GM12801 (cell line): ENCODE measurements around the gene NEK4.

ENCODE experiments used
- TF ChIP-seq, protein P1 (sequence below): IDR thresholded peaks from one replicate; pipeline ENCODE4 v1.5.1; 2011; ENCODE audit warnings: control low read depth; ENCODE audit not compliant: insufficient read length; ENCODE audit errors: extremely low read depth

Gene NEK4

DNA sequence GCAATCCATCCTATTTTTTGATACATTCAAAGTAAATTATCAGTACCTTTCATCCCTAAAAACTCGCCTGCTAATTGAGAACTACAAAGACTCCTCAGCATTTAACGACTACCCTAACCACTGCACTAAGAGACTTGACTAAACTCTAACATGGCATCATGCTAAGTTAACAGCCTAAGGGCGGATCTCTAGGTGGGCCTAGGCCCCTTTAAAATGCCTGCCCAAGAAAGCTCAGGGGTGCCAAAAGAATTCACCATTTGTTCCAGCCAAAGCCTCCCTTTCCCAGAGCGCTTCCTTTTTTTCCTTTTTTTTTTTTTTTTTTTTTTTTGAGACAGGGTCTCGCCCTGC lies 568 bp upstream of the NEK4 start:
- TF ChIP-seq, protein P1, sequence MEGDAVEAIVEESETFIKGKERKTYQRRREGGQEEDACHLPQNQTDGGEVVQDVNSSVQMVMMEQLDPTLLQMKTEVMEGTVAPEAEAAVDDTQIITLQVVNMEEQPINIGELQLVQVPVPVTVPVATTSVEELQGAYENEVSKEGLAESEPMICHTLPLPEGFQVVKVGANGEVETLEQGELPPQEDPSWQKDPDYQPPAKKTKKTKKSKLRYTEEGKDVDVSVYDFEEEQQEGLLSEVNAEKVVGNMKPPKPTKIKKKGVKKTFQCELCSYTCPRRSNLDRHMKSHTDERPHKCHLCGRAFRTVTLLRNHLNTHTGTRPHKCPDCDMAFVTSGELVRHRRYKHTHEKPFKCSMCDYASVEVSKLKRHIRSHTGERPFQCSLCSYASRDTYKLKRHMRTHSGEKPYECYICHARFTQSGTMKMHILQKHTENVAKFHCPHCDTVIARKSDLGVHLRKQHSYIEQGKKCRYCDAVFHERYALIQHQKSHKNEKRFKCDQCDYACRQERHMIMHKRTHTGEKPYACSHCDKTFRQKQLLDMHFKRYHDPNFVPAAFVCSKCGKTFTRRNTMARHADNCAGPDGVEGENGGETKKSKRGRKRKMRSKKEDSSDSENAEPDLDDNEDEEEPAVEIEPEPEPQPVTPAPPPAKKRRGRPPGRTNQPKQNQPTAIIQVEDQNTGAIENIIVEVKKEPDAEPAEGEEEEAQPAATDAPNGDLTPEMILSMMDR: no peak

DNA sequence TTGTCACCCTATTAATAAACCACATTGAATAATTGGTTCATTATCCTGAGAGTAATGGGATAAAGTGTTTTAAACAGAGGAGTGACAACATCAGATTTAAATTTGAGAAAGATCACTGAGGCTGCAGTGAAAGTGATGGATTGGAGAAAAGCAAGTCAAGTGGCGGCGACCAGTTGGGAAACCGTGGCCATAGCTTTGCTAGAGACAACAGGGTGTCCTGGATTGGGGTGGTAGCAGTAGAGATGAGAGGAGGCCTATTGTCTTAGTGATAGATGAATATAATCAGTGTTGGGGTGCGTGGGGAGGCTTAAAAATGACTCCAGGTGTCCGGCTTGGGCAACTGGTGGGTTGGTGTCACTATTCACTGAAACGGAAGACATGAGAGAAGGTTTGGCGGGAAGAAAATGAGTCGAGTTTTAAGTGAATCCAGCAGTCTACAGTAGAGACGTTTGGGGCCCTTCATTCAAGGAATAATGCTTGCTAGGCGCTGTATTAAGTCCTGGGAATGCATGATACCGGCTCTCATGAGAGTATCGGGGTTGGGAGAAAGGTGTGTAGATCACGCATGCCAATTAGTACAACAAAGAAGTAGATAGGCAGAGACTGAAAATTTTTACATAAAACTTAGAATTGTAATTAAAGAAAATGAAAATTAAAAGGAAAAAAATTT lies 819 bp downstream of the NEK4 start:
- TF ChIP-seq, protein P1: no peak

DNA sequence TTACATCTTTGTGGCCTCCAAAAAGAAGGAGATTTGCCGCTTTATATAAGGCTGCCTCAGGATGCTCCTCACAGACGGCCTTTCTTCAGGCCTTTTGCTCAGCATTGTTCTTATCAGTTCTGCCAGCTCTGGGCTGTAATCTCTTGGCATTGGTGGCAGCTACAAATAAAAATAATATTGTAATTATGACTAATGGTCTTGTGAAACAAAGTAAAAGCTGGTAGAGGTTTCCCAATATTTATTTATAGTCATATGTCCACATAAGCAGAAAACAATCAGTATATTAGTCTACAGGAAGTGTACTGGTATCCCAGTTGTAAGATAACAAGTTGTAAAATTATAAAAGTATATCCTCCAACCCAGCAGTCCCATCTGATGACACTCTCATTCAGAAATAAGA lies 7.3 kb downstream of the NEK4 start:
- TF ChIP-seq, protein P1: no peak

DNA sequence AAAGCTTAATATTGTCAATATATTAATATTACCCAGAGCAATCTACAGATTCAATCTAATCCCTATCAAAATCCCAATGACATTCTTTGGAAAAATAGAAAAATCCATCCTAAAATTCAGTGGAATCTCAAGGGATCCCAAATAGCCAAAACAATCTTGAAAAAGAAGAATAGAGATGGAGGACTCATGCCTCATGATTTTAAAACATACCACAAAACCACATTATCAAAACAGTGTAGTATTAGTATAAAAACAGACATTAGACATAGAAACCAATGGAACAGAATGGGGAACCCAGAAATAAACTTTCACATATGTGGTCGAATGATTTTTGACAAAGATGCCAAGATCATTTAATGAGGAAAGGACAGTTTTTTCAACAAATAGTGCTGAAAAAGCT lies 14.6 kb downstream of the NEK4 start:
- TF ChIP-seq, protein P1: no peak

DNA sequence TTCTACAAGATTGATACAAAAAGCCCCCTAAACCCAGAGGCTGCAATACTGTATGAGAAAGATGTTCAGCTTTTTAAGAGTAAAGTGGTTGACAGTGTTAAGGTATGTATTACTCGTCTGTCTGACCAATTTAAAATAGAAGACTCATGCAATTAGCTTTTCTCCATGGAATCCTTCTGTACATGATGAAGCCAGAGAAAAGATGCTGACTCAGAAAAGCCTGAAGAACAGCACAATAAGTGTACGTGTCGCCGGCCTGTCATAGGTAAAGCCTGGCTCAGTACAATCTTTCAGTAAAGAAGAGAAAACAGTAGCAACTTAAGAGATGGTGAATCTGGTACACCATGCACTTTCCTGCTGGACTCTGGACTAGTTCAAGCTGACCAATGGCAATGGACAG lies 16.4 kb downstream of the NEK4 start:
- TF ChIP-seq, protein P1: no peak

DNA sequence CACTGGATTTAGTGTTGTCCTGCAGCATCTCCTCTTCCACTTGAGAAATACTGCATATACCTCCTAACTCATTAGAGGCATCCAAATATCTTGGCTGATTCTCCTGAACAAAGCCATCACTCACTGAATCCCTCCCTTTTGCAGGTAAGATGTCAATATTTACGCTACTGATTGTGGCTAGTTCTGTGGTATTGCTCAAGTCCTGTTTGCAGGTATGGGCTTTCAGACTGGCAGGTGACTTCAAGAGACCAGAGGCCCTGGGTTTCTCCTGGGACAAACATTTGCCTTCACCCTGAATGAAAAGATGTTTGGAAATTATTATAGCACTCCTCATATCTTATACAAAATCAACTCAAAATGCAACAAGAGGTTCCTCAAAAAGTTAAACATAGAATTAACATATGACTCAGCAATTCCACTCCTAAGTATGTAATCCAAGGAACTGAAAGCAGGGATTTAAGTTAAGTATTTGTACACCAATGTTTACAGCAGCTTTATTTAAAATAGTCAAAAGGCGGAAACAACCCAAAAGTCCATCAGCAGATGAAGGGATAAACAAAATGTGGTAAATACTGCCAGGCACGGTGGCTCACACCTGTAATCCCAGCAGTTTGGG lies 18.6 kb downstream of the NEK4 start:
- TF ChIP-seq, protein P1: no peak

DNA sequence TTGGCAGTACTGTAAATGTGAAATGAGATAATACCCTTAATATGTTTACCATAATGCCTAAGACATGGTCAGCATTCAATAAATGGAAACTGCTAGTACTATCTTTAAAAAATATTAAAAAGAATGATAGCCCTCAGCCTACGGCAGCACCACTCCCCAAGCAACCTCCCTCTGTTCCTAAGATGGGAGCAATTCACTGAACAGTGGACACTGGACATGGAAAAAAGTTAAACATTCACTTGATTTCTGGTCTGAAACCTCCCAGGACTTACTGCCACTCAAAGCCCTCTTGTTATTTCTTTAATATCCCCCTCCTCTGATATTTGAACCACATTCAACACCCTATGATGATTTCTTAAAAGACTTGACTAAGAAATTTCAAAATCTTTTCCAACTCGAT lies 27.0 kb downstream of the NEK4 start:
- TF ChIP-seq, protein P1: no peak

DNA sequence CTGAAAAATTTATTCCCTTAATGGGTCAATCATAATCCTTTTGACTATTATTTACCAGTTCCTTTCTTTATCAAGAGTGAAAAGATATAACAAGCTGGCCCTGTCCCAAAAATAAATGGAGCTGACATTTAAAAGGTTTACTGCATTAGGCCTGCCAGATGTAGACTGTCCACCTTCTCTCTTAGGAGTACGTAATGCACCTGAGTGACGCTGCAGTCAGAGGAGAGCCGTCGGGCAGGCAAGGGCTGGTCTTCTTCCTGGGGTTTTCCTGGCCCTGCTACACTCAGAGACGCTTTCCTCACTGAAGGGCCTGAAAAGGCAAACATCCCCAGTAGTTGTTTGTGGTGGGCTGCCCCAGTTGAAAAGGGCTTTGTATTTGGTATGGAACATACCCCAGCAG lies 27.6 kb downstream of the NEK4 start:
- TF ChIP-seq, protein P1: no peak
